Type B pancreatic cell (in vitro differentiated cells): ENCODE measurements around the gene CERS6. TPM values are rescaled to one million over a fixed set of nuclear protein-coding genes. Genes with fewer than 3 reads are reported as not detected.

Experiments
- DNase-seq: peaks from one replicate; pipeline ENCODE4 v3.0.0; 2021; ENCODE audit warnings: mixed read lengths; ENCODE audit not compliant: unreplicated experiment; ENCODE audit errors: extremely low spot score
- H3K27ac Mint-ChIP-seq: 2 replicates; pipeline ENCODE4 v1.8.0; 2021; ENCODE audit warnings: mild to moderate bottlenecking, mixed read lengths
- H3K27me3 Mint-ChIP-seq: 2 replicates; pipeline ENCODE4 v1.8.0; 2021; ENCODE audit warnings: mixed read lengths
- H3K36me3 Mint-ChIP-seq: 2 replicates; pipeline ENCODE4 v1.8.0; 2021; ENCODE audit warnings: mixed read lengths
- H3K4me1 Mint-ChIP-seq: one replicate; pipeline ENCODE4 v1.8.0; 2021; ENCODE audit warnings: mixed read lengths; ENCODE audit not compliant: unreplicated experiment
- H3K4me3 Mint-ChIP-seq: 2 replicates; pipeline ENCODE4 v1.8.0; 2021; ENCODE audit warnings: mild to moderate bottlenecking, mixed read lengths
- H3K9me3 Mint-ChIP-seq: 2 replicates; pipeline ENCODE4 v1.8.0; 2021; ENCODE audit warnings: mixed read lengths
- total RNA-seq: library from RNA; stranded (reverse); gene quantifications from 2 replicates; pipeline ENCODE4 v1.2.1, GENCODE V29; 2021; ENCODE audit warnings: low replicate concordance
- TF ChIP-seq, protein P1 (sequence below): fragments of 200-600 bp; sonication (generic); conservative IDR thresholded peaks from 2 replicates; pipeline ENCODE4 v1.5.0; 2021; ENCODE audit warnings: antibody characterized with exemption, mild to moderate bottlenecking

The CERS6 gene
- total RNA-seq, 1 donor from 2014 or later: 43.0 TPM

DNA sequence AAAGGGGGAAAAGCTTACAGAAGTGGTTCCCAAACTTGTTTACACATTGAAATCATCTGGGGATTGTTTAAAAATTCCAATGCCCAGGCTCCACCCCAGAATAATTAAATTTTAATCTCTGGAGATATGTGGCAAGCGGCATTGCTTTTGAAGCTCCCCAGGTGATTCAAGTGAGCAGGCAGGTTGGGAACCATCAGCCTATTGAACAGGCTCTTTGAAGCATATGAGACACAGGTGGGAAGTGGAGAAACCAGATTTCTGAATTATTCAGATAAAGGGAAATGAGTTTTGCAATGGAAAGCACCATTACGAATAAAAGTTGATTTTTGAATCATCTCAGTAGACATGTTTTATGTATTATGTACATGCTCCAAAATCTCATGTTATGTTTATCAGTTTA, 288.8 kb downstream of the CERS6 start:
- Mint-ChIP-seq H3K4me1 (peaks cover 23% of the 10 kb centered on the region), H3K9me3 (no peaks in the 10 kb centered on the region), H3K27ac (no peak overlapping the region), H3K27me3 (no peaks in the 10 kb centered on the region), H3K36me3 (peaks cover 12% of the 10 kb centered on the region), H3K4me3 (no peak overlapping the region)
- TF ChIP-seq, protein P1, sequence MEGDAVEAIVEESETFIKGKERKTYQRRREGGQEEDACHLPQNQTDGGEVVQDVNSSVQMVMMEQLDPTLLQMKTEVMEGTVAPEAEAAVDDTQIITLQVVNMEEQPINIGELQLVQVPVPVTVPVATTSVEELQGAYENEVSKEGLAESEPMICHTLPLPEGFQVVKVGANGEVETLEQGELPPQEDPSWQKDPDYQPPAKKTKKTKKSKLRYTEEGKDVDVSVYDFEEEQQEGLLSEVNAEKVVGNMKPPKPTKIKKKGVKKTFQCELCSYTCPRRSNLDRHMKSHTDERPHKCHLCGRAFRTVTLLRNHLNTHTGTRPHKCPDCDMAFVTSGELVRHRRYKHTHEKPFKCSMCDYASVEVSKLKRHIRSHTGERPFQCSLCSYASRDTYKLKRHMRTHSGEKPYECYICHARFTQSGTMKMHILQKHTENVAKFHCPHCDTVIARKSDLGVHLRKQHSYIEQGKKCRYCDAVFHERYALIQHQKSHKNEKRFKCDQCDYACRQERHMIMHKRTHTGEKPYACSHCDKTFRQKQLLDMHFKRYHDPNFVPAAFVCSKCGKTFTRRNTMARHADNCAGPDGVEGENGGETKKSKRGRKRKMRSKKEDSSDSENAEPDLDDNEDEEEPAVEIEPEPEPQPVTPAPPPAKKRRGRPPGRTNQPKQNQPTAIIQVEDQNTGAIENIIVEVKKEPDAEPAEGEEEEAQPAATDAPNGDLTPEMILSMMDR: no peak
- no peak for DNase-seq

DNA sequence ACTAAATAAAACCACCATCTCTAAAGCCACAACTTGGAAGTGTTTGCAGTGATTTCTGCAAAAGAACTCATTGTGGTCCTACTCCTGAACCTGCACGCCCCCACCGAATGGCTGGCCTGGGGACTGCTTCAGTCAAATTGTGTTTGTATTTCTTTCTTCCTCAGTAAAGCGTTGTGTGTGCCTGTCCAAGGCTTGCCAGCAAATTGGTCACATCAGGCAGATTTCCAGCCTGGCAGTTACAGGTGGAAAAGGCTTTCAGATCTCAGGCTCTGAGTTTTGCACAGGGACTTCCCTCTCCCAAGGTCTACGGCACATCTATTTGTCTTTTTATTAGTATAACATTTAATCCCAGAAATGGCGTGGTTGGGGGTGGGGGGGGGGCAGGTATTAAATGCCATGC, 292.4 kb downstream of the CERS6 start:
- no peaks in the 10 kb centered on the region for H3K9me3 Mint-ChIP-seq
- TF ChIP-seq, protein P1: no peak
- H3K36me3 Mint-ChIP-seq: peaks cover 18% of the 10 kb centered on the region
- H3K27ac Mint-ChIP-seq: no peak overlapping the region
- H3K4me3 Mint-ChIP-seq: no peak overlapping the region
- H3K27me3 Mint-ChIP-seq: no peaks in the 10 kb centered on the region
- peaks cover 22% of the 10 kb centered on the region for H3K4me1 Mint-ChIP-seq
- no peak for DNase-seq

DNA sequence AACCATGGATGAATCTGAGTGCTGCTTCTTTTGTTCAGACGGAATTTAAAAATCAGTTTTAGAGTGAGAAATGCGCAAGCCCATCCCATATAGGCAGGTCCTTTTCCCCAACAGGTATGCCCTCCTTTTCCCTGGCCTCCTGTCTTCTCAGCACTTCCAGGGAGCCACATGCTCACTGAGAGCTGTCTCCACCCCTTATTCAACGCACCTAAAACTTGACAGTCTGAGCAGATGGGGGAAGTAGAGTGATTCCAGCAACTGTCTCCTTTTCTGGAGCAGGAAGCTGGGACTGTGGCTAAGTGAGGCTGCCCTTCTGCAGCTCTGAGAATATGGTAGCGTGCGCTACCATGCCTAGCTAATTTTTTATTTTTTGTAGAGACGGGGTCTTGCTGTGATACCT, 293.2 kb downstream of the CERS6 start:
- no peak overlapping the region for H3K27ac Mint-ChIP-seq
- no peaks in the 10 kb centered on the region for H3K9me3 Mint-ChIP-seq
- no peaks in the 10 kb centered on the region for H3K27me3 Mint-ChIP-seq
- H3K4me1 Mint-ChIP-seq: peaks cover 22% of the 10 kb centered on the region
- H3K36me3 Mint-ChIP-seq: peaks cover 18% of the 10 kb centered on the region
- TF ChIP-seq, protein P1: no peak
- DNase-seq: no peak
- H3K4me3 Mint-ChIP-seq: no peak overlapping the region

DNA sequence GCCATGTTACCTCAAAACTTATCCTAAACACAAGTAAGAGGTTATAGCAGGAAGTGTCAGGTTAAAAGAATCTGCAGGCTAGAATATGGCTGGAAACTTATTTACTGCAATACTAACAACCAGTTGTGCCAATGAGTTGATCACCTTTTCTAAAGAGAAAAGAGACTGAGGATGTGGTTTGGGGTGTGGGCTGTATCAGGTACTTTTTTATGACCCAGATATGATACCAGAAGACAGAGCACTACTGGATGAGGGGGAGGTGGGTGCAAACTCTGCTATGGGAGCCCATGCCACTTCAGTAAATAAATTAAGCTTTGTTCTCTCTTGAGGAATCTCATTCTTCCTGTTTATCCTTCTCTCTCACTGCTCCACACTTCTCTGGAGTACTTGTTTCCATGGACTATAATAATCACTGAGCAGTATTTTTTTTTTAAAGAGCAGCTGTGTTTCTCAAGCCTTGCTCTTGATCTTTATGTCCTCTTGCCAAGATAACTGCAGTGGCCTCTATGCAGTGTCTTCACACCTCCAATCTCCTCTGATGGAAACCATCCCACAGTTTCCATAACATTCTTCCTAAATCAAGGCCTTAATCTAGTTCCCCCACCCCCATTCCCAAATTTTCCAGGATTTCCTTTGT, 295.1 kb downstream of the CERS6 start:
- Mint-ChIP-seq H3K4me3 (no peak overlapping the region), H3K9me3 (no peaks in the 10 kb centered on the region), H3K27ac (no peak overlapping the region), H3K36me3 (peaks cover 15% of the 10 kb centered on the region), H3K27me3 (no peaks in the 10 kb centered on the region), H3K4me1 (peaks cover 22% of the 10 kb centered on the region)
- DNase-seq: no peak
- TF ChIP-seq, protein P1: no peak

DNA sequence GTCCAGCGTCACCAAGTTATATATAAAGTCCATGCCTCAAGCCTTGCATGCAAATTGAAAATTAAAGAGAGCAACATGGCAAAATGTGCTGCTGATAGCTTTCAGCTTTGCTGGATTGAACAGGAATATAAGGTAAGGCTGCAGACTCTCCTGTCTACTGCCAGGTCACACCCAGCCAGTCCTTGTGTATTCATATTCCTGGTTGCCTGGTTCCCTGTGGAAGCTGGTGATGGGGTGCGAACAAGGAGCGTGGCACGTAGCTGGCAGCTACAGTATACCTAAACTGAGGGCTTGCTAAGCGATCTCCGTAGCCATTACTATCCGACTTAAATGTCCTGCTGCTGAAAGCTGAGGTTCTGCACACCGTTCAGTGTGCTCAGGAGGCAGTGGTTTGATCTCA, 296.3 kb downstream of the CERS6 start:
- Mint-ChIP-seq H3K27ac (no peak overlapping the region), H3K27me3 (no peaks in the 10 kb centered on the region), H3K9me3 (no peaks in the 10 kb centered on the region), H3K4me3 (no peak overlapping the region), H3K36me3 (peaks cover 24% of the 10 kb centered on the region), H3K4me1 (peaks cover 28% of the 10 kb centered on the region)
- TF ChIP-seq, protein P1: no peak
- DNase-seq: no peak
